ENCODE data around the gene WIPF3.

Gene WIPF3

GRCh38 chr7:29906200-29907022, 100.1 kb downstream of the WIPF3 start:
- DNase-seq (ENCODE audit: low spot score): no peak

GRCh38 chr7:29914180-29914579, 107.9 kb downstream of the WIPF3 start:
- DNase-seq (ENCODE audit: low spot score): no peak

GRCh38 chr7:29915481-29916215, 109.3 kb downstream of the WIPF3 start:
- no peak for DNase-seq (ENCODE audit: low spot score)

- no peak for DNase-seq (ENCODE audit: low spot score)
These were observed 111.3 kb downstream of the WIPF3 start for GRCh38 chr7:29917641-29918040.

GRCh38 chr7:29918850-29919249, 112.5 kb downstream of the WIPF3 start:
- DNase-seq (ENCODE audit: low spot score): no peak

GRCh38 chr7:29919790-29920189, 113.5 kb downstream of the WIPF3 start:
- DNase-seq (ENCODE audit: low spot score): no peak

- DNase-seq (ENCODE audit: low spot score): no peak
These were observed 114.2 kb downstream of the WIPF3 start for GRCh38 chr7:29920491-29920890.

- DNase-seq (ENCODE audit: low spot score): peak; percentile 71
These were observed 115.2 kb downstream of the WIPF3 start for GRCh38 chr7:29921404-29922010.

GRCh38 chr7:29922921-29923700, 116.8 kb downstream of the WIPF3 start:
- DNase-seq (ENCODE audit: low spot score): no peak

- DNase-seq (ENCODE audit: low spot score): no peak
These were observed 117.7 kb downstream of the WIPF3 start for GRCh38 chr7:29924006-29924405.

- no peak for DNase-seq (ENCODE audit: low spot score)
These were observed 118.4 kb downstream of the WIPF3 start for GRCh38 chr7:29924684-29925083.

- no peak for DNase-seq (ENCODE audit: low spot score)
These were observed 119.9 kb downstream of the WIPF3 start for GRCh38 chr7:29926216-29926615.

- DNase-seq (ENCODE audit: low spot score): no peak
These were observed 120.4 kb downstream of the WIPF3 start for GRCh38 chr7:29926741-29927140.

- no peak for DNase-seq (ENCODE audit: low spot score)
These were observed 122.9 kb downstream of the WIPF3 start for GRCh38 chr7:29929018-29929807.

- DNase-seq (ENCODE audit: low spot score): no peak
These were observed 128.8 kb downstream of the WIPF3 start for GRCh38 chr7:29935111-29935510.

- no peak for DNase-seq (ENCODE audit: low spot score)
These were observed 130.8 kb downstream of the WIPF3 start for GRCh38 chr7:29937132-29937531.

GRCh38 chr7:29940199-29940598, 133.9 kb downstream of the WIPF3 start:
- no peak for DNase-seq (ENCODE audit: low spot score)

- DNase-seq (ENCODE audit: low spot score): no peak
These were observed 139.0 kb downstream of the WIPF3 start for GRCh38 chr7:29945259-29945809.

GRCh38 chr7:29946428-29947186, 140.3 kb downstream of the WIPF3 start:
- DNase-seq (ENCODE audit: low spot score): no peak

GRCh38 chr7:29948587-29948986, 142.3 kb downstream of the WIPF3 start:
- no peak for DNase-seq (ENCODE audit: low spot score)

All from SK-N-DZ (cell line).